ENCODE results near the gene MRPL57.
A peak's percentile ranks its signal among the peaks of the same experiment; 100 is the strongest.
"Not testable (repeated sequence)": the region's sequence is repeated elsewhere in the genome, so short reads cannot be mapped to it uniquely, and the experiment has no call there.

MRPL57 gene

DNA sequence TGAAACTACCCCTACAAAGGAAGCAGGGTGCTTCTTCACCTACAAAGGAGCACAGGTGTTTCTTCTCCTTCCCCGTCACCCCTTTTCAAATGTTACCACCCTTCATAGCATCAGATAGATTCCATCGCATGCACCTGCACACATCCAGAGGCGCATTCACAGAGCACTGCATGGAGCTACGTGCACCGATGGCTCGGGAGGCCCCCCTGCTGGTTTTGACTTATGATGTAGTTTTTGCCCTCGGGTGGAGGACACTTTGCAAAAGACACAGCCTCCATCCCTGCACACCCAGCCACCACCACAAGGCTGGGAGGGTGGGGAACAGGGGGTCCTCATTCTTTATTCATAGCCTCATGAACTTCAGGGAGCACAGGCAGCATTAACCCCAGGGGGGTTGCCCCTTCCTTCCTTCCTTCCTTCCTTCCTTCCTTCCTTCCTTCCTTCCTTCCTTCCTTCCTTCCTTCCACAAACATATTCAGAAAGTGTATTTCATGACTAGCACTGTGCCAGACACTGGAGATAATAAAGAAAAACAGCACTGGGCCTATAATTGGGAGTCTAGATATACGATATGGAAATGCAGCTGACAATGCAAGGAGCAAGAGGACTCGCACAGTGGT is 21.3 kb downstream of the MRPL57 start:
- not testable (repeated sequence) for DNase-seq

GRCh38 chr13:21198391-21198790 is 21.9 kb downstream of the MRPL57 start:
- not testable (repeated sequence) for DNase-seq

GRCh38 chr13:21201456-21202190 is 25.2 kb downstream of the MRPL57 start:
- not testable (repeated sequence) for DNase-seq

DNA sequence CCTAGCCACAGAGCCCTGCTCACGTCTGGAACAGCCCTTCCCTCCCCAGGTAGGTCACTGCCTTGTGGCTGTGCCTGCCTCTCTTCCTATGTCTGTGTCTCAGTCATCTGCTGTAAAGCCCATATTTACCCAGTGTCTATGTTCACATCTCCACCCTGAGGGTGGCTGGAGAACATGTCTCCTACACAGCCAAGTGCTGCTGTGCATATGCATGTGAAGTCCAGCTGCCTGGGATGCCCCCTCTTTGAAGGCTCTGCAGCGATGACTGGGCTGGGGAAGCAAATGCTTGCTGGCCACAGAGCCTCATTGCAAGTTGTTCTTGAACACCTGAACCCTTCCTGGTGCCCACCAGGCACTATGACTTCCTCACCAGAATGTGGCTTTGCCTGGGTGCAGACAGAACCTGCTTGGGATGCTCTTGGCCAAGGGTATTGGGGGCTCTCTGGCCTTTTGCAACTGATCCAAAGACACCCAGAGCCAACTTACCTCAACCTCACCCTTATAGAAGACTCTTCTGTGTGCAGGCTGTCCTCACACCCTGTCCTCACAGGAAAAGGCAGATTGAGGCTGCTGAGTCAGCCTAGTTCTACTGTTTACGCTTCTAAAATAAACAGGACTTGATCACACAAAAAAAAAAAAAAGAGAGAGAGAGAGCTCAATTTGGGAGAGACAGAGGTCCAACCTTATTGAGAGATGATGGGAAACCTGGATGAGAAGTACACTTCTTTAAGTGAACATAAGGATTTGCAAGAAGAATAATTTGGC is 26.5 kb downstream of the MRPL57 start:
- DNase-seq = no peak

DNA sequence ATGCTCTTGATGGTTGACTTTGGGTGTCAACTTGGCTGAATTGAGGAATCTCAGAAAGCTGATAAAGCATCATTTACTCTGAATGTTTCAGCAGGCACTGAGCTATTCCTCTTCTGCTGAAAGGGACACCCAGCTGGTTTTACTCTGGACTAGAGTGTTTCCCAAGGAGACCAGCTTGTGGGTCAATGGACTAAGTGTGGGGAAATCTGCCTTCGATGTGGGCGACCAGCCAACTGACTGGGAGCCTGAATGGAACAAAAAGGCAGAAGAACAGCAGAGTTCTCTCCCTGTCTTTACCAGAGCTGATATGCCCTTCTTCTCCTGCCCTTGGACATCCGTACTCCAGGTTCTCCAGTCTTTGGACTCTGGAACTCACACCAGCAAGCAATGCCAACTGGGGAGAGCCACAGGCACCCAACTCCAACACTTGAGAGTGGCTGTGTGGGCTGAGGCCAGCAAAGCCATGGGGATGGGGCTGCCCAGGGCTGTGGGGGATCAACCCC is 32.2 kb downstream of the MRPL57 start:
- DNase-seq = no peak

- no peak for DNase-seq
Measured at GRCh38 chr13:21212138-21212775, 35.8 kb downstream of the MRPL57 start.

DNA sequence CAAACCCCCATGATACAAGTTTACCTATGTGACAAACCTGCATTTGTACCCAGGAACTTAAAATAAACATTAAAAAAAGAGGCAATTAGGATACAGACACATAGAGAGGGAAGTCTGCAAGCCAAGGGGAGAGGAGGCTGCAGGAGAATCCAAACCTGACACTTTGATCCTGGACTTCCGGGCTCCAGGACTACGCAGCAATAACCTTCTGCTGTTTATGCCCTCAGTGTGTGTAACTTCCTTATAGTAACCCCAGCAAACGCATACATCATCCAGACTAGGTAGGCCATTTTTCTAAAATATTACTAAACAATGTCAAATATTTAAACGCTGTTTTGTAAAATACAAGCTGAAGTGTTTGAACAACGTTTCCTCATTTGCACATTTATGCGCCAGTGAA is 39.0 kb downstream of the MRPL57 start:
- not testable (repeated sequence) for DNase-seq

GRCh38 chr13:21216332-21216731 is 39.9 kb downstream of the MRPL57 start:
- DNase-seq = no peak

- no peak for DNase-seq
Measured at GRCh38 chr13:21218351-21219035, 42.0 kb downstream of the MRPL57 start.

DNA sequence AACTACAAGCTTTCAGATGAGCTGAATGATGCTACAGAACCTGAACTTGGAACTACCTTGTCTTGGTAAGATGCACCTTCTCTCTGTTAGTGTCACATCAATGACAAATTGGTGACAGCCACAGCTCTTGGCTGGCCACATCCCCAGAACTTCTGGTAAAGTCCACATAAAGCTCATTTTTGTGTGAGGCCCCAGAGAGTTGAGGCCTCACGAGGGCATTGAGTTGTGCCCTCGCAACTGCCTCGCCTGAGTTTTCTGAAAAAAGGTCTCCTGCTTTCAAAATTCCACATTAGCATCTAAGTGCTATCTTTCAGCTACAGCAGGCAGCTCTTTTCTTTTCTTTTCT is 42.6 kb downstream of the MRPL57 start:
- no peak for DNase-seq

- DNase-seq = not testable (repeated sequence)
Measured at GRCh38 chr13:21219716-21220115, 43.3 kb downstream of the MRPL57 start.

- no peak for DNase-seq
Measured at GRCh38 chr13:21221268-21221667, 44.8 kb downstream of the MRPL57 start.

DNA sequence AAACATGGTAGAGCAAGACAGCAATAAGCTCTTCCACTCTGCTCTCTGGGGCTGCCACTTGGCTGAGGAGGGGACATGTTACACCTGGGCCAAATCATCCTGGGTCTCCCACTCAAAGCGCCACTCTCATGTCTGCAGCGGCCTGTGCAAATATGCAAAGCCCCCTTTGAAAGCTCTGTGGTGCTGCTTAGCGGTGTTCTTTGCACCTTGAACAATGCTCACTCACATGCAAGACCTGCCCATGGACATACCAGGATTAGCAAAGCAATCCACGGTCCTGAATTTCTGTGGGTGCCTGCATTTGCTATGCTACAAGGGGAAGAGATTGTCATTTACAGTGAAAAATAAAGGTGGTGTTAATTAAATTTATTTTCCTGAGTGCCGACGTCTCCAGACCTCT is 48.6 kb downstream of the MRPL57 start:
- DNase-seq = no peak

DNA sequence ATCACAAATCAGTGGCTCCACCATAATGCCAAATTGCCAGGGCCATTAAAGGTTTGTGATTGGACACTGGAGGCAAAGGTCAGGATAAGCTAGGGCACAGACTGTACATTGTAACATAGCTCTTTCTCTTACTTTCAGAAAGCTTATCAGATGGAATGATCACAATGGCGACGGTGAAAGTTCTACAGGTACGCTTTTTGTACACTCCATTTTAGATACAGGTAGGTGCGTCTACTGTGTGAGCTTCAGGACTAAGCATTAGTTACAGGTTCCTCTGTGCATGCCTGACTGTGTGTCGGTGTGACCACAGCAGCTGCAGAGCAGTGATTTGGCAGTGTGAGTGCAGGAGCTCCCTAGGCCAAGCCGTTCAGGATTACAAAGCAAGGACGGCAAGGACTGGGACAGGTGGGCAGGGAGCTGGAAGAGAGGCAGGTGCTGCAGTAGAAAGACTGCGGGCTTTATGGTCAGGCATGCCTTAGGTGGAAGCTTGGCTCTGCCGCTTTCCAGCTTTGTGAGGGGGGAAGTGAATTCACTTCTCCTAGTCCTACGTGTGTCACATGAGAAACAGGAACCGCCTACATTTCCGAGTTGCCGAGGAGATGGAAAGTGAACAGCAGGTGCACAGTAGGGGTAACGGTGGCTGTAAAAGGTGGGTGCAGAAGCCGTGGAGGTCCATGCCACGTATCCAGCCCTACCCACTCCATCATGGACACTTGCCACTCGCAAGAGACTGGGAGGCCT is 49.6 kb downstream of the MRPL57 start:
- peak in 1 of 4 experiments; percentile 21 for DNase-seq

GRCh38 chr13:21227917-21228316 is 51.5 kb downstream of the MRPL57 start:
- no peak for DNase-seq

Measured in suppressor macrophage (primary cell).